Measurements from ENCODE around the gene PPME1. TPM values are rescaled to one million over a fixed set of nuclear protein-coding genes. Genes with fewer than 3 reads are reported as not detected.

Gene PPME1
- total and polyA plus RNA-seq, 9 of the 15 experiments (the other 6 are each of a cell fraction or from before 2014, with no cell fraction given), result 9.8 to 81.7 (median 37.6) TPM

- TF ChIP-seq, protein P1, sequence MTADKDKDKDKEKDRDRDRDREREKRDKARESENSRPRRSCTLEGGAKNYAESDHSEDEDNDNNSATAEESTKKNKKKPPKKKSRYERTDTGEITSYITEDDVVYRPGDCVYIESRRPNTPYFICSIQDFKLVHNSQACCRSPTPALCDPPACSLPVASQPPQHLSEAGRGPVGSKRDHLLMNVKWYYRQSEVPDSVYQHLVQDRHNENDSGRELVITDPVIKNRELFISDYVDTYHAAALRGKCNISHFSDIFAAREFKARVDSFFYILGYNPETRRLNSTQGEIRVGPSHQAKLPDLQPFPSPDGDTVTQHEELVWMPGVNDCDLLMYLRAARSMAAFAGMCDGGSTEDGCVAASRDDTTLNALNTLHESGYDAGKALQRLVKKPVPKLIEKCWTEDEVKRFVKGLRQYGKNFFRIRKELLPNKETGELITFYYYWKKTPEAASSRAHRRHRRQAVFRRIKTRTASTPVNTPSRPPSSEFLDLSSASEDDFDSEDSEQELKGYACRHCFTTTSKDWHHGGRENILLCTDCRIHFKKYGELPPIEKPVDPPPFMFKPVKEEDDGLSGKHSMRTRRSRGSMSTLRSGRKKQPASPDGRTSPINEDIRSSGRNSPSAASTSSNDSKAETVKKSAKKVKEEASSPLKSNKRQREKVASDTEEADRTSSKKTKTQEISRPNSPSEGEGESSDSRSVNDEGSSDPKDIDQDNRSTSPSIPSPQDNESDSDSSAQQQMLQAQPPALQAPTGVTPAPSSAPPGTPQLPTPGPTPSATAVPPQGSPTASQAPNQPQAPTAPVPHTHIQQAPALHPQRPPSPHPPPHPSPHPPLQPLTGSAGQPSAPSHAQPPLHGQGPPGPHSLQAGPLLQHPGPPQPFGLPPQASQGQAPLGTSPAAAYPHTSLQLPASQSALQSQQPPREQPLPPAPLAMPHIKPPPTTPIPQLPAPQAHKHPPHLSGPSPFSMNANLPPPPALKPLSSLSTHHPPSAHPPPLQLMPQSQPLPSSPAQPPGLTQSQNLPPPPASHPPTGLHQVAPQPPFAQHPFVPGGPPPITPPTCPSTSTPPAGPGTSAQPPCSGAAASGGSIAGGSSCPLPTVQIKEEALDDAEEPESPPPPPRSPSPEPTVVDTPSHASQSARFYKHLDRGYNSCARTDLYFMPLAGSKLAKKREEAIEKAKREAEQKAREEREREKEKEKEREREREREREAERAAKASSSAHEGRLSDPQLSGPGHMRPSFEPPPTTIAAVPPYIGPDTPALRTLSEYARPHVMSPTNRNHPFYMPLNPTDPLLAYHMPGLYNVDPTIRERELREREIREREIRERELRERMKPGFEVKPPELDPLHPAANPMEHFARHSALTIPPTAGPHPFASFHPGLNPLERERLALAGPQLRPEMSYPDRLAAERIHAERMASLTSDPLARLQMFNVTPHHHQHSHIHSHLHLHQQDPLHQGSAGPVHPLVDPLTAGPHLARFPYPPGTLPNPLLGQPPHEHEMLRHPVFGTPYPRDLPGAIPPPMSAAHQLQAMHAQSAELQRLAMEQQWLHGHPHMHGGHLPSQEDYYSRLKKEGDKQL (CRISPR knock-in tag; IDR thresholded peaks at IDR 0.05; ENCODE audit: borderline replicate concordance), result no peak
- TF ChIP-seq POLR2A (conservative IDR thresholded peaks at IDR 0.05) (no peak), THAP12 (CRISPR knock-in tag; IDR thresholded peaks at IDR 0.05) (no peak), ZNF280B (CRISPR knock-in tag; IDR thresholded peaks at IDR 0.05) (no peak), ZFP91 (CRISPR knock-in tag; IDR thresholded peaks at IDR 0.05) (no peak), ZNF696 (CRISPR knock-in tag; conservative IDR thresholded peaks at IDR 0.05) (no peak), MCM7 (IDR thresholded peaks at IDR 0.05) (no peak), HDAC2 (IDR thresholded peaks at IDR 0.05) (no peak), NRF1 (conservative IDR thresholded peaks at IDR 0.05 in 1 of 2, IDR thresholded peaks at IDR 0.05 in 1 of 2) (no peak)
- TF ChIP-seq, protein P2, sequence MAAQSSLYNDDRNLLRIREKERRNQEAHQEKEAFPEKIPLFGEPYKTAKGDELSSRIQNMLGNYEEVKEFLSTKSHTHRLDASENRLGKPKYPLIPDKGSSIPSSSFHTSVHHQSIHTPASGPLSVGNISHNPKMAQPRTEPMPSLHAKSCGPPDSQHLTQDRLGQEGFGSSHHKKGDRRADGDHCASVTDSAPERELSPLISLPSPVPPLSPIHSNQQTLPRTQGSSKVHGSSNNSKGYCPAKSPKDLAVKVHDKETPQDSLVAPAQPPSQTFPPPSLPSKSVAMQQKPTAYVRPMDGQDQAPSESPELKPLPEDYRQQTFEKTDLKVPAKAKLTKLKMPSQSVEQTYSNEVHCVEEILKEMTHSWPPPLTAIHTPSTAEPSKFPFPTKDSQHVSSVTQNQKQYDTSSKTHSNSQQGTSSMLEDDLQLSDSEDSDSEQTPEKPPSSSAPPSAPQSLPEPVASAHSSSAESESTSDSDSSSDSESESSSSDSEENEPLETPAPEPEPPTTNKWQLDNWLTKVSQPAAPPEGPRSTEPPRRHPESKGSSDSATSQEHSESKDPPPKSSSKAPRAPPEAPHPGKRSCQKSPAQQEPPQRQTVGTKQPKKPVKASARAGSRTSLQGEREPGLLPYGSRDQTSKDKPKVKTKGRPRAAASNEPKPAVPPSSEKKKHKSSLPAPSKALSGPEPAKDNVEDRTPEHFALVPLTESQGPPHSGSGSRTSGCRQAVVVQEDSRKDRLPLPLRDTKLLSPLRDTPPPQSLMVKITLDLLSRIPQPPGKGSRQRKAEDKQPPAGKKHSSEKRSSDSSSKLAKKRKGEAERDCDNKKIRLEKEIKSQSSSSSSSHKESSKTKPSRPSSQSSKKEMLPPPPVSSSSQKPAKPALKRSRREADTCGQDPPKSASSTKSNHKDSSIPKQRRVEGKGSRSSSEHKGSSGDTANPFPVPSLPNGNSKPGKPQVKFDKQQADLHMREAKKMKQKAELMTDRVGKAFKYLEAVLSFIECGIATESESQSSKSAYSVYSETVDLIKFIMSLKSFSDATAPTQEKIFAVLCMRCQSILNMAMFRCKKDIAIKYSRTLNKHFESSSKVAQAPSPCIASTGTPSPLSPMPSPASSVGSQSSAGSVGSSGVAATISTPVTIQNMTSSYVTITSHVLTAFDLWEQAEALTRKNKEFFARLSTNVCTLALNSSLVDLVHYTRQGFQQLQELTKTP (IDR thresholded peaks at IDR 0.05; ENCODE audit: low read depth in 1 of 2, partially characterized antibody in 2 of 2), result no peak
Measured at GRCh38 chr11:74141908-74142307, 29.2 kb upstream of the PPME1 start (continued).
